ACC112 (cell line): Measurements from ENCODE around the gene SMARCE1.

Experiments
- H2AFZ ChIP-seq: fragments of 200-600 bp; sonication (generic); one replicate; pipeline ENCODE4 v1.6.0; 2017; ENCODE audit warnings: antibody characterized with exemption, low read length; ENCODE audit not compliant: unreplicated experiment
- H3K27ac ChIP-seq: fragments of 200-600 bp; sonication (generic); 2 replicates; pipeline ENCODE4 v1.5.1; 2014; ENCODE audit warnings: low read depth, mild to moderate bottlenecking, antibody characterized with exemption, low read length, moderate library complexity
- H3K27me3 ChIP-seq: fragments of 200-600 bp; sonication (generic); 2 replicates; pipeline ENCODE4 v1.6.1; 2014; ENCODE audit warnings: mild to moderate bottlenecking, antibody characterized with exemption, low read length, moderate library complexity, mixed read lengths; ENCODE audit not compliant: insufficient read depth
- H3K36me3 ChIP-seq: fragments of 200-600 bp; sonication (generic); 2 replicates; pipeline ENCODE4 v1.6.1; 2016; ENCODE audit warnings: mild to moderate bottlenecking, antibody characterized with exemption, low read length, moderate library complexity, mixed read lengths; ENCODE audit not compliant: insufficient read depth
- H3K4me1 ChIP-seq: fragments of 200-600 bp; sonication (generic); one replicate; pipeline ENCODE4 v1.6.1; 2016; ENCODE audit warnings: low read length, mixed read lengths; ENCODE audit not compliant: insufficient read depth, unreplicated experiment, control insufficient read depth
- H3K4me3 ChIP-seq: fragments of 200-600 bp; sonication (generic); 2 replicates; pipeline ENCODE4 v1.5.1; 2014; ENCODE audit warnings: mild to moderate bottlenecking, low read depth, low read length
- H3K79me2 ChIP-seq: fragments of 200-600 bp; sonication (generic); one replicate; pipeline ENCODE4 v1.6.0; 2016; ENCODE audit warnings: low read length; ENCODE audit not compliant: control insufficient read depth, unreplicated experiment, insufficient read depth

SMARCE1 gene

DNA sequence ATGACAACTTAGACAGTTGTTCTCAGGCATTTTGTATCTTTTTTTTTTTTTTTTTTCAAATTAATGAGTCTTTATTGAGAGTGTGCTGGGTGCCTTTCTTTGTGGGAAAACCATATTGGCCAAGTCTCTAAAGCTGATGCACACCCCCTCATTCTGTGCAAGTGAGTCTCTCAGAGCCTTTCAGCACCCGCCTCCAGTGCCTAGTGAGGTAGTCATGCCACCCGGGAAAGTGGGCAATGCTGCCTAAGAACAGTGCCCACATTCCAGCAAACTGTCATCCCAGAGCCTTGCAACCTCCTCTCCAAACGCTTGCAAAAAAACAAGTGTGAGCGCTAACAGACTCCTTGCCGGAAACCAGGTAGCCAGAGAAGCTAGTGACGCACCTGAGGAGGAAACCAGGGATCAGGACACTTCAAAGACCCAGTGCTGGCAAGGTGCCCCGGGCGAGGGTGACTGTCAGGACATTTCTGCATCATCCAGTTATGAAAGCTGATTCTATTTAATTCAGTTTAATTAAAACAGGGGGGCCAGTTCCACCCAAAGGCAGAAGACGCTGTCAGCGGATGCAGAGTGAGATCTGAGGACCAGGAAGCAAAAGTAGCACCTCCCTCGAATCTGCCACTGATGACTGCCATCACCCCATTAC is 34.9 kb downstream of the SMARCE1 start:
- Histone ChIP-seq H3K36me3 (no peaks in the 10 kb centered on the region), H3K4me3 (no peak overlapping the region), H3K27me3 (no peaks in the 10 kb centered on the region), H3K27ac (no peak overlapping the region), H3K4me1 (no peaks in the 10 kb centered on the region), H2AFZ (no peak overlapping the region), H3K79me2 (no peaks in the 10 kb centered on the region)

DNA sequence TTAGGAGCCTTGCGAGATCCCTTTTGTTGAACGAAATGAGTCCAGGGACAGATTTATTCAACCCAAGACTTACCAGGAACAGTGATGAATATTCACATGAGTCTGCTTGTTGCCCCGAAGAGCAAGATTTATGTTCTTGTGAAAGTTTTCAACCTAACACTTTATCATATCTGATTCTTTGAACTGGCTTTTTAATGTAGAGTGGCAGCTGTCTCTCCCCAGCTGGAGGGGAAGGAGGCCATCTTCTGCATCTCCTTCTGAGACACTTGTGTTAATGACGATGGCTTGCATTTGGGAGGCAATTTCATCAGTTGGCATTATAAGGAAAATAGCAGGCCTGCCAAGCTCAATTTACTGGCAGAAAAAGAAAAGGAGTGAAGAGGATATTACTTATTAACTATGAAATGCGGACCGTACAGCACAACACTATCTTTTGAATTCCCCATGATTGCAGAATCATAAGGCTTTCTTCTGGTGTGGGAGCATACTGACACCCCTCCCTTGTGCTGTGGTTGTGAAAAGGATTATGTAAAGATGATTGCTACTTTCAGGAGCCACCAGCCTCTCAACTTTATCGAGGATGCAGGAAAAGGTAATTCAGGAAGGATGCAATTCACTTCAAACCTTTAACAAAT is 35.7 kb downstream of the SMARCE1 start:
- no peaks in the 10 kb centered on the region for H3K79me2 ChIP-seq
- H3K4me1 ChIP-seq, result no peaks in the 10 kb centered on the region
- H3K36me3 ChIP-seq, result no peaks in the 10 kb centered on the region
- H3K27me3 ChIP-seq, result no peaks in the 10 kb centered on the region
- H3K27ac ChIP-seq, result no peak overlapping the region
- no peak overlapping the region for H2AFZ ChIP-seq
- H3K4me3 ChIP-seq, result no peak overlapping the region

DNA sequence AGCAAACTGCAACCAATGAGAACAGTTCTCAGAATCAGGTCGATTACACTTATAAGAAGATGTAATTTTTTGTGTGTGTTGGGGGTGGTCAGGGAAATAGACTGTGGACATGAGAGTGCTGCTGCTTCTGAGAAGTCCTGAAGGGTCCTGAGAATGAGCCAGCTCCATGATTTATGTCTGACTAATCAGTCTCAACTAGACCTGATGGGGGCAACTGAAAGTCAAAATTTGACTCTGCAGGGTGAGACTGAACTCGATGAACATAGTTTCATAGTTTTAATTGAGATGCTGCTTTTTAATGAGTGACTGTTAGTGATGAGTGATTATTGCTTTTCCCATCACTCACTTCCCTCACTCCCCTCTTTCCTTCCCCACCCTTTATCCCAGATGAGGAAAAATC is 37.3 kb downstream of the SMARCE1 start:
- Histone ChIP-seq H3K4me1 (no peaks in the 10 kb centered on the region), H3K27me3 (no peaks in the 10 kb centered on the region)

DNA sequence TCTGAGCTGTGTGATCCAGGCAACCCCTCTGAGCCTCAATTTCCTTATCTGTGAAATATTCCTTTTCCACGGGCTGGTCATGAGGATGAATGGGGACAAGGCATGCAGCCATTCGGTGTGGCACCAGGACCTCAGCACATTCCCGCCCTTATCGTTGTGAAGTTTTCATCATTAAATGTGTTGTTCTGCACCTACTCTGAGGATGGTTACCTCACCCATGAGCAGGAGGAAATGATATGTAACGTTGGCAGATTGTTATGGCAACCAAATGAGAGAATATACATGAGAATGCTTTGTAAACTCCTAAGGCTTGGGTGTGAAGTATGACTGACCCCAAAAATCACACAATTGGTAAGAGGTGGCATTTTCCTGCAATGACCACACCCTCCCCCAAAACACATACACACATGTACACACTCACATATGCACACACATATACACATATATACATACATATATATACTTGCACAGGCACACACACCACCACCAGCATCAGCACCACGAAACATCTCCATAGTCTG is 39.5 kb downstream of the SMARCE1 start:
- Histone ChIP-seq H3K27ac (no peak overlapping the region), H3K79me2 (no peaks in the 10 kb centered on the region), H3K27me3 (no peaks in the 10 kb centered on the region), H3K4me3 (no peak overlapping the region), H3K4me1 (no peaks in the 10 kb centered on the region), H2AFZ (no peak overlapping the region), H3K36me3 (no peaks in the 10 kb centered on the region)

More for the DNA sequence above, 37.3 kb downstream of the SMARCE1 start:
- H3K36me3 ChIP-seq, result no peaks in the 10 kb centered on the region
- H3K4me3 ChIP-seq, result no peak overlapping the region
- no peak overlapping the region for H3K27ac ChIP-seq
- no peak overlapping the region for H2AFZ ChIP-seq
- H3K79me2 ChIP-seq, result no peaks in the 10 kb centered on the region

DNA sequence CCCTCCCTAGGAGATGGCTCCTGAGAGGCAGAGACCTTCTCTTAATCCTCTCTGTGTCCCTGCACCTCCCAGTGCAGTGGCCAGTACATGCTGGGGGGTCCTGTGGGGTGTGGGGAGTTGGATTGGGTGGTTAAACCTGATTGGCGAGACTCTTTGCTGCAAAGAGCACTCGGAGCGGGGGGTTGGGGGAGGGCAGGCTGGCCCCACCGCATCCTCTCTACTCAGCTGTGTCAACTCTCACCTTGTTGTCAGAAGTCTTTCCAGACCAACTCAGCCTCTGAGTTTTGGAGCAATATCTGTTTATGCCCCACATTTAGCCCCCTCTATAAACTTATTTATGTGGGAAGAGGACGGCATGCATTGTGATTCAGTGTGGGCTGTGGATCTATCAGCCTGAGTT is 40.0 kb downstream of the SMARCE1 start:
- no peaks in the 10 kb centered on the region for H3K4me1 ChIP-seq
- H3K4me3 ChIP-seq, result no peak overlapping the region
- no peaks in the 10 kb centered on the region for H3K36me3 ChIP-seq
- H3K27me3 ChIP-seq, result no peaks in the 10 kb centered on the region
- H2AFZ ChIP-seq, result no peak overlapping the region
- H3K27ac ChIP-seq, result no peak overlapping the region
- H3K79me2 ChIP-seq, result no peaks in the 10 kb centered on the region

DNA sequence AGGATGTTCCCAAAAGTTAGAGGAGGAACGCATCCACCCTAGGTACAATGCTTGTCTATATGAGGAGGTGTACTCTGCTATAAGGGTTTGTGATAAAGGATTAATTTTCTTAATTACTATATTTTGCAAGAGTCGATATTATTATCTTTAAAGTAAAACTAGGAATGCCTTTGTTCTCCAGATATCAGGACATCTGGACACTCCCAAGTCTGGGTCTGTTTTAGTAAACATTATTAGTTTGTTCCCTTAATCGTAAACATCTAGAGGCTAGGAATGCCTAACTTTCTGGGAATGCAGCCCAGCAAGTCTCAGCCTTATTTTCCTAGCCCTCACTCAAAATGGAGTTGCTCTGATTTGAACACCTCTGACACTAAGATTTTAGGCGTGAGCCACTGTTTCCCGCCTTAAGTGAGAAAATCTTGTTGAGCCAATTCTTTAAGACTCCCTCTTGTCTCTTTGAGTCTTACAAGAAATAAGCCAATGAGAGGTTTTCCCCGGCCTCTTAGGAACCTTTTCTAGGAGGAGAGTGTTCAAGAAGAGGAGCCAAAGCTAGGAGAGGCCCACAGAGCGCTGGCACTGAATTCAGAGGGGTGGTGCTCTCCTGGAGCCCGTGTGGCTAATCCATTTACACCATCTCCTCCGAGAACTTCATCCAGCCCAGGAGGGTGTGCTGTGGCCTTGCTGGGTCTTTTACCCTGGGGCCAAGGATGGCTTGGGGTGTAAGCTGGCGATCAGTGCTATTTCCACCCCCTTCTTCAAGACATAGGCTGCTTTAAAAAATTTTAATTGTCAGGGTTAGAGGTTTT is 40.9 kb downstream of the SMARCE1 start:
- no peak overlapping the region for H3K4me3 ChIP-seq
- H3K27ac ChIP-seq, result no peak overlapping the region
- no peaks in the 10 kb centered on the region for H3K36me3 ChIP-seq
- no peaks in the 10 kb centered on the region for H3K4me1 ChIP-seq
- no peaks in the 10 kb centered on the region for H3K79me2 ChIP-seq
- no peaks in the 10 kb centered on the region for H3K27me3 ChIP-seq
- no peak overlapping the region for H2AFZ ChIP-seq

DNA sequence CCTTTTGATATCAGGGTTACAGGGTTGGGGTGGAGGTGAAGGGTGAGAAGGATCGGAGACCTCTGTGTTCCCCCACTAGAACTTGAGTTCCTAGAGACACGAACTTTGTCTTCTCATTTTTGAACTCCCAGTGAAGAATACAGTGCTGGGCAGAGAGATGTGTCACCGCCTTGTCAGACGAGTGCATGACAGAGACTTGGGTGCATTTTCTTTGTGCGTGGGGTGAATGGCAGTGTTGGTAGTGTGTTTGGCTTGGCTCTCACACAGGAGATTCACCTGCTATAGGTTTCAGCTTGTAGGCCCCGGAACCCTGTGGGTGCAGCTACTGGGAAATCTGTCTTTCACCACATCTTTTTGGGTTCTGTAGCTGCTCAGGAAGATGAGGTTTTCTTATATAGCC is 42.3 kb downstream of the SMARCE1 start:
- Histone ChIP-seq H3K4me1 (no peaks in the 10 kb centered on the region), H3K36me3 (no peaks in the 10 kb centered on the region), H3K4me3 (no peak overlapping the region), H3K27me3 (no peaks in the 10 kb centered on the region), H2AFZ (no peak overlapping the region), H3K27ac (no peak overlapping the region), H3K79me2 (no peaks in the 10 kb centered on the region)

DNA sequence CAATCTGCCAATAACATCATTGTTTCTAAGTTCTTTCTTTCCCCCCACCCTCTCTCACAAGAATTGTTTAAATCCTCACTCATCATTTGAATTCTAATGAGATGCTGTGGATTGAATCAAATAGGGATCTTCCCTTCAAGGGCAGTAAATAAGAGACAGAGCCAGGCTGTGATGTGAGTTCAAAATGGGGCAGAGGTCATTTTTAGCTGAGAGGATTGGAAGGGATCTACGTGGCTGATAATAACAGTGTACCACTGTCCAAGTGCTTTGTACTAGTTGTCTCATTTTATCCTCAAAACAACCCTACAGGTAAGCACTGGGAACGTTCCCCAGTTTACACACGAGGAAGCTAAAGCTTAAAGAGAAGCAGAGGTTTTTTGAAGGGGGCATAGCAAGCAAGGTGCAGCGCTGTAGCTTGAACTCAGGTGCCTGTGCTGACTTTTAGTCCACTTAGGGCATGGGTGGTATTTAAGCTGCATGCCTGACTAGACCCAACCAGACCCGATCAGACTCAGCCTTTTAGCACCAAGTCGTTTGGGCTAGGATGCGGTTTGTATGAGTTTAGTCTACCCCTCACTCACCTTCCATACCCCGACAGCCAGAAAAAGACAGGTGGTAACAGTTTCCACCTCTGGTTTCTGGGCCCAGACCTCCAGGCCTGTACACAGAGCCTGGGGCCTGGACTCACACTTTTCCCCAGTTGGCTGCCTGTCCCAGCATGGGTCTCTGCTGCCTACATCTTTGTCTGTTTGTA is 43.1 kb downstream of the SMARCE1 start:
- H3K4me1 ChIP-seq, result peaks cover 2% of the 10 kb centered on the region
- no peaks in the 10 kb centered on the region for H3K36me3 ChIP-seq
- no peak overlapping the region for H2AFZ ChIP-seq
- H3K4me3 ChIP-seq, result no peak overlapping the region
- H3K27ac ChIP-seq, result no peak overlapping the region
- H3K27me3 ChIP-seq, result no peaks in the 10 kb centered on the region
- H3K79me2 ChIP-seq, result no peaks in the 10 kb centered on the region

DNA sequence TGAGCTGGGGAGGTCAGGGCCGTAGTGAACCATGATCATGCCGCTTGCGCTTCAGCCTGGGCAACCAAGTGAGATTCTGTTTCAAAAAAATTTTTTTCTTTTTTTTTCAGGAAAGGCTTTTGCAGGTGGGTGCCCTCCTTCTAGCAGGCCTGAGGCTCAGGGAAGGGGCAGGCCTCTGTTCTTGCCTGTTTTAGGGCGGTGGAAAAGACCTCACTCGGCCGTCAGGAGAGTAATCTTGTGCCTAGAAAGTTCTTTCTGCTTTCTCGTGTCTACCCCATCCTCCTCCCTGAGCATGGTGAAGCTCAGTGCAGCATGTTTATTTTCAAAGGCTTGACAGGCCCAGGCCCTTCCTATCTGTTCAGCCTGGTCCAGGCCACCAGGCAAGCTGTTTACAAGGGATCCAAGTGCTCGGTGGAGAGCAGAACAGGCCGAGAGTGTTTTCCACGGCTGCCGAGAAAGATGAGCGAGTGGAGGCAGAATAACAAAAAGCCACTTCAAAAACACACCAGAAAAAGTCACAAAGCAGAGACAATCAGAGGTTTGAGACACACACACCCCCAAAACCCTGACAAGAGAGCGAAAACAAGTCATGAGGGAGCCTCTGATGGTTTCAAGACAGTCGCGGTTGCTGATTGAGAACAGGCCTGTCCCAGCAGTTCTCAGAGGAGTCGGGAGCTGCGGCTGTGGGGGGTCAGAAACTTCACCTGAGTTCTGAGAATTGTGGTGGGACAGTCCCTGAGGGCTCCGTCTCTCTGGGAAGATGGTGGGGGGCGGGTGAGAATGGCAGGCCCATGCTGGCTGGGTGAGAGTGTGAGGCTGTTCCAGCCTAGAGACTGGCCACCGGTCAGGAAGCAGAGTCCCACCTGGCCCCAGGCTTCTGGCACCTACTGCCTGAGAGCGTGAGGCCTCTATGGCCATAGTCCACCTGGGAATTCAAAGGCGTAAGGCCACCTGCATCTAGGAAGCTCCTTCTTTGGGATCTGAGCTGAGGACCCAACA is 44.9 kb downstream of the SMARCE1 start:
- Histone ChIP-seq H3K27me3 (no peaks in the 10 kb centered on the region), H3K4me3 (no peak overlapping the region), H2AFZ (no peak overlapping the region), H3K79me2 (no peaks in the 10 kb centered on the region), H3K36me3 (no peaks in the 10 kb centered on the region), H3K4me1 (peaks cover 10% of the 10 kb centered on the region), H3K27ac (no peak overlapping the region)
